ENCODE measurements around the gene CSAG1.
"Not testable (repeated sequence)": the region's sequence is repeated elsewhere in the genome, so short reads cannot be mapped to it uniquely, and the experiment has no call there.

The CSAG1 gene

DNA sequence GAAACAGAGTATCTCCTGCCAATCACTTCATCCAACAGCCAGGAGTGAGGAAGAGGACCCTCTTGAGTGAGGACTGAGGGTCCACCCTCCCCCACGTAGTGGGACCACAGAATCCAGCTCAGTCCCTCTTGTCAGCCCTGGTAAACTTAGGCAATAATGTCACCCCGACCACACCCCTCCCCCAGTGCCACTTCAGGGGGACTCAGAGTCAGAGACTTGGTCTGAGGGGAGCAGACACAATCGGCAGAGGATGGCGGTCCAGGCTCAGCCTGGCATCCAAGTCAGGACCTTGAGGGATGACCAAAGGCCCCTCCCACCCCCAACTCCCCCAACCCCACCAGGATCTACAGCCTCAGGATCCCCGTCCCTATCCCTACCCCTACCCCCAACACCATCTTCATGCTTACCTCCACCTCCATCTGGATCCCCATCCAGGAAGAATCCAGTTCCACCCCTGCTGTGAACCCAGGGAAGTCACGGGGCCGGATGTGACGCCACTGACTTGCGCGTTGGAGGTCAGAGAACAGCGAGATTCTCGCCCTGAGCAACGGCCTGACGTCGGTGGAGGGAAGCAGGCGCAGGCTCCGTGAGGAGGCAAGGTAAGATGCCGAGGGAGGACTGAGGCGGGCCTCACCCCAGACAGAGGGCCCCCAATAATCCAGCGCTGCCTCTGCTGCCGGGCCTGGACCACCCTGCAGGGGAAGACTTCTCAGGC is at the start of gene CSAG1, which contains the start of gene MAGEA12:
TSS of gene CSAG1 (minus strand) at position 461 of the 715 bp plus-strand sequence. CDS start 1,261 bp downstream, outside the sequence.
TSS of gene MAGEA12 (plus strand) at position 497 of the 715 bp plus-strand sequence. CDS start 2,405 bp downstream, outside the sequence.
- Mint-ChIP-seq H3K4me3 (no peak within 1 kb of the TSS), H3K27me3 (ENCODE audit: low read depth, poor library complexity) (peaks cover 6% of the 10 kb centered on the region), H3K27ac (no peak within 1 kb of the TSS), H3K36me3 (ENCODE audit: low read depth) (no peaks in the 10 kb centered on the region), H3K4me1 (no peaks in the 10 kb centered on the region), H3K9me3 (peaks cover 48% of the 10 kb centered on the region)
- no peak for DNase-seq
- TF ChIP-seq CTCF (IDR thresholded peaks at IDR 0.05) = no peak

GRCh38 chrX:152769549-152770289 is 36.2 kb upstream of the CSAG1 start, which contains the start of gene MAGEA6:
Gene MAGEA6, minus strand, starts transcription at chrX:152769689. Its CDS starts 2,039 bp downstream, at chrX:152767650.
- not testable (repeated sequence) for H3K4me3 Mint-ChIP-seq; DNase-seq; H3K27me3 Mint-ChIP-seq (ENCODE audit: low read depth, poor library complexity); H3K27ac Mint-ChIP-seq; H3K4me1 Mint-ChIP-seq; H3K36me3 Mint-ChIP-seq (ENCODE audit: low read depth); H3K9me3 Mint-ChIP-seq

- not testable (repeated sequence) for H3K27me3 Mint-ChIP-seq (ENCODE audit: low read depth, poor library complexity); H3K4me1 Mint-ChIP-seq; H3K4me3 Mint-ChIP-seq; H3K27ac Mint-ChIP-seq; H3K9me3 Mint-ChIP-seq; H3K36me3 Mint-ChIP-seq (ENCODE audit: low read depth); DNase-seq
Measured at GRCh38 chrX:152766562-152766961, 33.0 kb upstream of the CSAG1 start.

GRCh38 chrX:152761582-152761981 is 28.1 kb upstream of the CSAG1 start:
- not testable (repeated sequence) for H3K4me1 Mint-ChIP-seq; H3K36me3 Mint-ChIP-seq (ENCODE audit: low read depth); DNase-seq; H3K27me3 Mint-ChIP-seq (ENCODE audit: low read depth, poor library complexity); H3K4me3 Mint-ChIP-seq; H3K27ac Mint-ChIP-seq; H3K9me3 Mint-ChIP-seq

DNA sequence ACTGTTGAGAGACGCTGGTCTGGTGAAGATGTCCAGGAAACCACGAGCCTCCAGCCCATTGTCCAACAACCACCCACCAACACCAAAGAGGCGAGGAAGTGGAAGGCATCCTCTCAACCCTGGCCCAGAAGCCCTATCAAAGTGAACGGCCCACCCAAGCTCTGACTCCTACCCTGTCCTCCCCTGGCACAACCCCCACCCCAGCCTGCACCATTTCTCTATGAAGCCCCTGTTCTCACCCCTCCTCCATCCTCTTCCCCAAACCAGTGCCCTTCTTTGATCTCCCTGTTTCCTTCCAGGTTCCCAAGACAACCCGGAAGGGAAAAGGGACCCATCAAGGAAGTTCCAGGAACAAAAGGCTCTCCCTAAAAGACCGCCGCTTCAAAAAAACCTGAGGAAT is 26.0 kb upstream of the CSAG1 start:
- not testable (repeated sequence) for H3K36me3 Mint-ChIP-seq (ENCODE audit: low read depth); H3K27me3 Mint-ChIP-seq (ENCODE audit: low read depth, poor library complexity); DNase-seq; H3K9me3 Mint-ChIP-seq; H3K4me3 Mint-ChIP-seq; H3K4me1 Mint-ChIP-seq; H3K27ac Mint-ChIP-seq

DNA sequence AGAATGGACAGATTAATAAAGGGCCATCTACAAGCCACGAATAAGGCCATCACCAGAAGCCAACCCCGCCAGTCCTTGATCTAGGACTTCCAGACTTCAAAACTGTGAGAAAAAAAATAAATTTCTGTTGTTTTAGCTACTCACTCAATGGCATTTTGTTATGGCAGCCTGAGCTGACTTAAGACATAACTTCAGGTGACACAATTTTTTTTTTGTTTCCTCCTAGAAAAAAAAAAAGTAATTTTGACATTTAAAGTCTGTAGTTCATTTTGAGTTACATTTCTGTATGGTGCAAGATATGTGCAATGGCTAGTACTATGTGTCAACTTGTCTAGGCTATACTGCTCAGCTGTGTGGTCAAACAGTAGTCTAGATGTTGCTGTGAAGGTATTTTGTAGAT is 25.4 kb upstream of the CSAG1 start, which contains the start of gene CSAG3:
TSS of gene CSAG3 (plus strand) at position 301 of the 400 bp plus-strand sequence.
- not testable (repeated sequence) for H3K27me3 Mint-ChIP-seq (ENCODE audit: low read depth, poor library complexity); DNase-seq; H3K27ac Mint-ChIP-seq; H3K36me3 Mint-ChIP-seq (ENCODE audit: low read depth); H3K9me3 Mint-ChIP-seq; H3K4me1 Mint-ChIP-seq; H3K4me3 Mint-ChIP-seq

GRCh38 chrX:152754871-152755270 is 21.4 kb upstream of the CSAG1 start:
- DNase-seq; H3K27ac Mint-ChIP-seq; H3K27me3 Mint-ChIP-seq (ENCODE audit: low read depth, poor library complexity); H3K4me1 Mint-ChIP-seq; H3K9me3 Mint-ChIP-seq; H3K36me3 Mint-ChIP-seq (ENCODE audit: low read depth); H3K4me3 Mint-ChIP-seq: not testable (repeated sequence)

- not testable (repeated sequence) for H3K36me3 Mint-ChIP-seq (ENCODE audit: low read depth); H3K27me3 Mint-ChIP-seq (ENCODE audit: low read depth, poor library complexity); H3K4me1 Mint-ChIP-seq; H3K27ac Mint-ChIP-seq; DNase-seq; H3K4me3 Mint-ChIP-seq; H3K9me3 Mint-ChIP-seq
Measured at GRCh38 chrX:152753686-152754650, 20.4 kb upstream of the CSAG1 start, which contains the start of gene MAGEA2. Gene MAGEA2, minus strand, starts transcription at chrX:152753842. Its CDS starts 2,479 bp downstream, at chrX:152751363.

- H3K36me3 Mint-ChIP-seq (ENCODE audit: low read depth) = no peaks in the 10 kb centered on the region
- TF ChIP-seq CTCF (IDR thresholded peaks at IDR 0.05) = no peak
- peaks cover 14% of the 10 kb centered on the region for H3K27me3 Mint-ChIP-seq (ENCODE audit: low read depth, poor library complexity)
- no peaks in the 10 kb centered on the region for H3K4me1 Mint-ChIP-seq
- peaks cover 61% of the 10 kb centered on the region for H3K9me3 Mint-ChIP-seq
- no peak overlapping the region for H3K4me3 Mint-ChIP-seq
- H3K27ac Mint-ChIP-seq = no peak overlapping the region
- DNase-seq = no peak
Measured at GRCh38 chrX:152738560-152738959, 5.0 kb upstream of the CSAG1 start.

GRCh38 chrX:152736528-152736927 is 3.0 kb upstream of the CSAG1 start:
- H3K4me1 Mint-ChIP-seq; DNase-seq; H3K36me3 Mint-ChIP-seq (ENCODE audit: low read depth); H3K4me3 Mint-ChIP-seq; H3K27ac Mint-ChIP-seq: not testable (repeated sequence)
- Mint-ChIP-seq H3K27me3 (ENCODE audit: low read depth, poor library complexity) (peaks cover 14% of the 10 kb centered on the region), H3K9me3 (peaks cover 65% of the 10 kb centered on the region)
